ENCODE results near the gene SLC12A7.

The SLC12A7 gene

DNA sequence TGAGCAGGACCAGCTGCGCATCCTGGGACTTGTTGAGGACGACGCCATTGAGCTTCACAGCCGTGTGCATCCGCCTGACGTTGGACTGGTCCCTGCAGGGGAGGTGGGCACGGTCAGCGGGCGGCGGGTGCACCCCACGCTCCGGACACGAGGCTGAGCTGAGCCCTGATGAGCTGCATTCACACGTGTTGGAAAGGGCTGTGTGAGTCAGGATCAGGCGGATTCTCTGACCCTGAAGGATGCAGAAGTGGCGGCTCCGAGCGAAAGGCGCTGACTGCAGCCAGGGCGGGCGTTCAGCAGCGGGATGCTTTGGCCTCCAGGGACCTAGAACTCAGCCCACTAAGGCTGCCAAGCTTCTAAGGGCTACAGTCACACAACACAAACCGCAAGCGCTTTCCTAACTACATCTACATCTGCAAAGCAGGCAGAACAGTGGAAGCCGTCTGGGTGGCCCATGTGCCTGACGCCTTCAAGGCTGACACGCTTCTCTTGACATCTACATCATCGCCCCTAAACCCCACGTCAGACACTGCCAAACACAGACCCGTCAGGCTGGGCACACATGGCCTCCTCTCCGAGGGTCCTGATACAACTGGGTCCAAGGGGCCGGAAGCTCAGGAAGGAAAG, 58.4 kb downstream of the SLC12A7 start:
- no peak for TF ChIP-seq POLR2AphosphoS5 (IDR thresholded peaks at IDR 0.05; ENCODE audit: borderline replicate concordance, low read depth, low read length)
- TF ChIP-seq EZH2 (IDR thresholded peaks at IDR 0.05), result no peak
- no peak for TF ChIP-seq FOXP2 (optimal IDR thresholded peaks at IDR 0.05; ENCODE audit: control extremely low read depth, extremely low read length, insufficient read depth)
- no peak overlapping the region for H3K9ac ChIP-seq (ENCODE audit: insufficient read length)
- no peak for DNase-seq (ENCODE audit: low read depth, low spot score)
- H3K9me3 ChIP-seq (ENCODE audit: low read depth, low read length), result no peaks in the 10 kb centered on the region
- no peaks in the 10 kb centered on the region; the same call in 1 of the 2 replicates for H3K36me3 ChIP-seq (ENCODE audit: insufficient read depth, low read length)
- H3K27ac ChIP-seq, result no peak overlapping the region
- no peak overlapping the region for H3K4me3 ChIP-seq

DNA sequence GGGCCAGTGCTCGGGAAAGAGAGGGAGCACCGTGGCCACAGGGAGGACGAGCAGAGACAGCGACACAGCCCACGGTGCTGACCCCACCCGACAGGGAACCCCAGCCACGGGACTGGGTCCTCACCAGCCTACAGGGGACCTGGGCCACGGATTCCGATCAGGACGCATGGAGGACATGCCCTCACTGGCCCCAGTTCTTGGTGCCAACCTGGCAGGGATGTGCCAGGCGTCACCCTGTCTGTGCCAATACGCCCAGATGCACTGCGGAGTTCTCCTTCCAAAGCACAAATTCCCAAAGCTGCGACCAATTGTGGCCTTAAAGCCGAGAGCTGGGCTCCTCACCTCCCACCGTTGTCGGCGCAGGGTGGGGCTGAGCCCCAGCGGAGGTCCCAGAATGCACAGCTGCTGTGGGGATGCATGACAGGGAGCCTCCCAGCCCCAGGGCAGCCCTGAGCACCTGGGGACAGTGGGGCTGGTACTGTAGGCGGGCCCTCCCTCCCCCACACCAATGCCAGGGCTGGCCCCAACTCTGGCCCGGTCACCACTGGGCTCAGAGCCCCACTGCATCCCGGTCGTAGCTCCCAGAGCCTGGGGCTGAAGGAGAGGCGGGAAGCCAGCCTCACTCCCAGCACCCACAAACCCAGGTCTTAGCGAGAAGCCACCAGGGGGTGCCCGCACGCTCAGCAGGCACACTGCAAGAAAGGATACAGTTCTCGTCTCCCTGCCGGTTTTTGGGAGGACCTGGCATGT, 59.0 kb downstream of the SLC12A7 start:
- H3K36me3 ChIP-seq (ENCODE audit: insufficient read depth, low read length), result no peaks in the 10 kb centered on the region; the same call in 1 of the 2 replicates
- TF ChIP-seq EZH2 (IDR thresholded peaks at IDR 0.05), result no peak
- no peak for TF ChIP-seq FOXP2 (optimal IDR thresholded peaks at IDR 0.05; ENCODE audit: control extremely low read depth, extremely low read length, insufficient read depth)
- TF ChIP-seq POLR2AphosphoS5 (IDR thresholded peaks at IDR 0.05; ENCODE audit: borderline replicate concordance, low read depth, low read length), result no peak
- DNase-seq (ENCODE audit: low read depth, low spot score), result no peak

DNA sequence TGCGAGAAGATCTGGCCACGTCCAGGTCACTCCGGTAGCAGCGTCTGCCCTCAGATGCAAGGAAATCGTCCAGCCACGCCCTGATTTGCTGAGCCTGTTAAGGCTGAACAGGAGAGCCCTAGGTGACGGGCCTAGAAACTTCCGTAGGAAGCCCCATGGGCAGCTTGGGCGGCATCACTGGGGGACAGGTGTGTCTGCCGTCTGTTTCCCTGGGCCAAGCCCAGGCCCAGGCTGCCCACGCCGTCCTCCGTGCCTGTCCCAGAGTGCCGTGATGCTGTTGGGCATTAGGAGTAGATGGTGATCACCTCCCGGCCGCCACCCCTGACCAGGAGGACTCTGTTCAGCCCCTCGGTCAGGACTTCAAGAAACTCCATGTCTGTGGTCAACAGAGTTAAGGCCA, 59.8 kb downstream of the SLC12A7 start:
- no peak for DNase-seq (ENCODE audit: low read depth, low spot score)
- TF ChIP-seq FOXP2 (optimal IDR thresholded peaks at IDR 0.05; ENCODE audit: control extremely low read depth, extremely low read length, insufficient read depth) (no peak), POLR2AphosphoS5 (IDR thresholded peaks at IDR 0.05; ENCODE audit: borderline replicate concordance, low read depth, low read length) (no peak), EZH2 (IDR thresholded peaks at IDR 0.05) (no peak)
- Histone ChIP-seq H3K9ac (ENCODE audit: insufficient read length) (no peak overlapping the region), H3K9me3 (ENCODE audit: low read depth, low read length) (no peaks in the 10 kb centered on the region), H3K36me3 (ENCODE audit: insufficient read depth, low read length) (no peaks in the 10 kb centered on the region; the same call in 1 of the 2 replicates), H3K4me3 (no peak overlapping the region), H3K27ac (no peak overlapping the region)

More for the DNA sequence above, 59.0 kb downstream of the SLC12A7 start:
- no peak overlapping the region for H3K4me3 ChIP-seq
- no peaks in the 10 kb centered on the region for H3K9me3 ChIP-seq (ENCODE audit: low read depth, low read length)
- H3K27ac ChIP-seq, result no peak overlapping the region
- H3K9ac ChIP-seq (ENCODE audit: insufficient read length), result no peak overlapping the region

DNA sequence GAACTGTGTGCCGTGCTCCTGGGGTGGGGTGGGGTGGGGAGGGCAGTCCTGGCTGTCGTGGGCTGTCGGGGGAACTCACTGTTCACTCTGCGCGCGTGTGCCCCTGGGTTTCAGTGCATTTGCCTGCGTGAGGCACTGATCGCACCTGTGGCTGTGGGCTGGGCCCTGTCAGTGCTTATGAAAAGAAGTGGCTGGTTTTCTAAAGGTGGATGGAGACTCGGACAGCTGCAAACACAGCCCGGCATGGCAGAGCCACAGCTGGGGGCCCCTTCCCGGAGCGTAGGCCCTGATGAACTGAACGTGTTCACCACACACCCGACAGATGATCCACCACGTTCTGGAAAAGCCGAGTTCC, 60.5 kb downstream of the SLC12A7 start:
- DNase-seq (ENCODE audit: low read depth, low spot score), result no peak
- no peak overlapping the region for H3K4me3 ChIP-seq
- H3K9ac ChIP-seq (ENCODE audit: insufficient read length), result no peak overlapping the region
- no peak overlapping the region for H3K27ac ChIP-seq
- TF ChIP-seq FOXP2 (optimal IDR thresholded peaks at IDR 0.05; ENCODE audit: control extremely low read depth, extremely low read length, insufficient read depth), result no peak
- no peak for TF ChIP-seq EZH2 (IDR thresholded peaks at IDR 0.05)
- TF ChIP-seq POLR2AphosphoS5 (IDR thresholded peaks at IDR 0.05; ENCODE audit: borderline replicate concordance, low read depth, low read length), result no peak
- H3K36me3 ChIP-seq (ENCODE audit: insufficient read depth, low read length), result no peaks in the 10 kb centered on the region; the same call in 1 of the 2 replicates
- no peaks in the 10 kb centered on the region for H3K9me3 ChIP-seq (ENCODE audit: low read depth, low read length)

DNA sequence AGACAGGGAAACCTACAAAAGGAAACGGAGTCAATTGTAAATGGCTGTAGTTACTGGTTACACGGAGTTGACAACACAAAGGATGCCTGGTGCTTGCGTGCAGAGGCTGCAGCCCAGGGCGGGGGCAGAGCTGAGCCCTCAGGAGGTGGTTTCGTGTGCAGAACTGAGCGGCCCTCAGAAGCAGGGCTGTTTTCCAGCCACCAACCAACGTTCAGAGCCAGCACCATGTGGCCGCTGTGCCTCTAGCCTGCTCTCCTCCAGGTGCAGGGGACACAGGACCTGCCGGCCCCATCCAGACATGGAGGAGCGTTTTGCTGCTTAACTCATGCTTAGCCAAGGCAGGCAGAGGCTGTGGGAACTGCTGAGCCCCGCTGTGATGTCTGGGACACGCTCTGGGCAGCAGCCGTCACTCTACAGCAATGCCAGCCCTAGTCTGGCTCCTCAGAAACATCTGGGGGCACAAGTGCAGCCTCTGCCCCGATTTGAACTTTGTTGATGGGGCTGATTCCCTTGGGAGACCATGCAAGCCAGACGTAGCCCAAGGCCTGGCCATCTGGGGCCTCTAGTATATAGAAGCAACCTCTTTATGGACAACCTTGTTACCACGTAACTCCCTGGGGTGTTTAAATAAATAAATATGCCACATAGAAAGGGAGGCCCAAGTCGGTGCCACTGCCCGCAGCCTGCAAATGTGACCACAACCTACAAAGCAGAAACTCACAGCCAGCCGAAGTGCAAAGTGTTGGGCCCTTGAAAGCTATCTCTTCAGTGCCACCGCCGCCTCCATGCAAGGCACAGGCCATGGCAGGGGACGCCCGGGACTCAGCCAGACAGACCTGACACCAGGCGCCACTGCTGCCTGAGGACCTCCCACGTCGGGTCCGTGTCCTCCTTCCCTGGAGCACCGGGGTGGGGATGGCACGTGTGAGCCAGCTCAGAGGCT, 61.2 kb downstream of the SLC12A7 start:
- H3K27ac ChIP-seq, result no peak overlapping the region
- H3K4me3 ChIP-seq, result no peak overlapping the region
- no peaks in the 10 kb centered on the region for H3K9me3 ChIP-seq (ENCODE audit: low read depth, low read length)
- no peak for TF ChIP-seq POLR2AphosphoS5 (IDR thresholded peaks at IDR 0.05; ENCODE audit: borderline replicate concordance, low read depth, low read length)
- no peak for TF ChIP-seq EZH2 (IDR thresholded peaks at IDR 0.05)
- no peak for TF ChIP-seq FOXP2 (optimal IDR thresholded peaks at IDR 0.05; ENCODE audit: control extremely low read depth, extremely low read length, insufficient read depth)
- no peak overlapping the region for H3K9ac ChIP-seq (ENCODE audit: insufficient read length)
- no peak for DNase-seq (ENCODE audit: low read depth, low spot score)
- no peaks in the 10 kb centered on the region; the same call in 1 of the 2 replicates for H3K36me3 ChIP-seq (ENCODE audit: insufficient read depth, low read length)

DNA sequence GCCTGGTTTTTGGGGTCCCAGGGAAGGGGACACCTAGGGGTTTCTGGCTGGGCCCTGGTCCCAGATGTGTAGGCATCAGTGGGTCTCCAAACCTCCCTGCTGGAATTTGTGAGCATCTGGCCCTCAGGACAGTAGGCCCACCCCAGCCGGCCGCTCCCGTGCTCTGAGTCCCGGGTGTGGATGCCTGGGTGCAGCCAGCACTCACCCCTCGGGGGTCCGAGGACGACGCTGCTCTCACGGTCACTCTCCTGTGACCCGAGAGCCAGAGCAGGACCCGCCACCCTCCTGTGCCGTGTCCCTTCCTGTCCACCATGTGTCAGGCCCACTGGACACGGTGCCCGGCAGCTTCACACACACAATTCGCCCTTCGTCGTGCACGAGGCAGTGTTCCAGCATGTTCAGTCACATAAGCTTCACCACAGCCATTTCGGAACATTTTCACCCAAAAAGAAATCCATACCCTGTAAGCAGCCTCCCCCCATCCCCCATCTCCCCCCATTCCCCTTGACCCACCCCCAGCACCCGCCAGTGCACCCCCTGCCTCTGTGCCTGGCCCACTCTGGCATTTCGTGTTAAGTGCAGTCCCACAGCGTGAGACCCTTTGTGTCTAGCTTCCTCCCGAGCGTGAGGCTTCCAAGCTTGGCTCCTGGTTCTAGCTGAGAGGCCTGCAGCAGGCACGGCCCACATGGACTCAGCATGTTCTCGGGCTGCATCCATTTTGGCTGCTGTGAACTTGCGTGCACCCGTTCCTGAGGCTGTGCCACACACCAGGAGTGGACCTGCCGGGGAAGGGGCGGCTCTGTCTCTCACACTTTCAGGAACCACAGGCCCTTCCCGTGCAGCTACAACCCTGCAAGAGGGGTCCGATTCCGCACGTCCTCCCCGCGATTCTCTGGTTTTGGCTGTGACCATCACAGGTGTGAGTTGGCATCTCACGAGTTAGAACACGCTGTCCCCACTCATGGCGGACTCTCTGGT, 62.7 kb downstream of the SLC12A7 start:
- TF ChIP-seq POLR2AphosphoS5 (IDR thresholded peaks at IDR 0.05; ENCODE audit: borderline replicate concordance, low read depth, low read length), result no peak
- TF ChIP-seq EZH2 (IDR thresholded peaks at IDR 0.05), result no peak
- TF ChIP-seq FOXP2 (optimal IDR thresholded peaks at IDR 0.05; ENCODE audit: control extremely low read depth, extremely low read length, insufficient read depth), result no peak
- no peaks in the 10 kb centered on the region for H3K36me3 ChIP-seq (ENCODE audit: insufficient read depth, low read length)
- no peak for DNase-seq (ENCODE audit: low read depth, low spot score)
- no peak overlapping the region for H3K27ac ChIP-seq
- no peaks in the 10 kb centered on the region for H3K9me3 ChIP-seq (ENCODE audit: low read depth, low read length)
- H3K9ac ChIP-seq (ENCODE audit: insufficient read length), result no peak overlapping the region
- no peak overlapping the region for H3K4me3 ChIP-seq

DNA sequence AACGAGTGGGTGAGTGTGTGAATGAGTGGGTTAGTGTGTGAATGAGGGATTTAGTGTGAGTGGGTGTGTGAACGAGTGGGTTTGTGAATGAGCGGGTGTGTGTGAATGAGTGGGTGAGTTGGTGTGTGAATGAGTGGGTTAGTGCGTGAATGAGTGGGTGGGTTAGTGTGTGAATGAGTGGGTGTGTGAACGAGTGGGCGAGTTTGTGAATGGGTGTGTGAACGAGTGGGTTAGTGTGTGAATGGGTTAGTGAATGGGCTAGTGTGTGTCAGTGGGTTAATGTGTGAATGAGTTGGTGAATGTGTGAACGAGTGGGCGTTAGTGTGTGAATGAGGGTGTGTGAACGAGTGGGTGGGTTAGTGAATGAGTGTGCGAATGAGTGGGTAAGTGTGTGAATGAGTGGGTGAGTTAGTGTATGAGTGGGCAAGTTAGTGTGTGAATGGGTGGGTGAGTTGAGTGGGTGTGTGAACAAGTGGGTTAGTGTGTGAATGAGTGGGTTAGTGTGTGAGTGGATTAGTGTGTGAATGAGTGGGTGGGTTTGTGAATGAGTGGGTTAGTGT, 63.6 kb downstream of the SLC12A7 start:
- no peak for DNase-seq (ENCODE audit: low read depth, low spot score)
- H3K36me3 ChIP-seq (ENCODE audit: insufficient read depth, low read length), result no peaks in the 10 kb centered on the region

More for the DNA sequence above, 63.6 kb downstream of the SLC12A7 start:
- Histone ChIP-seq H3K4me3 (no peak overlapping the region), H3K9ac (ENCODE audit: insufficient read length) (no peak overlapping the region), H3K9me3 (ENCODE audit: low read depth, low read length) (no peaks in the 10 kb centered on the region), H3K27ac (no peak overlapping the region)
- TF ChIP-seq FOXP2 (optimal IDR thresholded peaks at IDR 0.05; ENCODE audit: control extremely low read depth, extremely low read length, insufficient read depth) (no peak), POLR2AphosphoS5 (IDR thresholded peaks at IDR 0.05; ENCODE audit: borderline replicate concordance, low read depth, low read length) (no peak), EZH2 (IDR thresholded peaks at IDR 0.05) (no peak)

Measured in SK-N-MC (cell line).